Stimulated activated CD8-positive, alpha-beta memory T cell treated with anti-CD3 and anti-CD28 coated beads, Interleukin-4, amount 100 ng/mL, for 1 hour (primary cell): ENCODE data around the gene WDR33.

Experiments
- DNase-seq, 2 donors: peaks; one replicate each; pipeline ENCODE4 v3.0.0-alpha.2; 2020; ENCODE audit warnings: low read depth in 2 of 2, low spot score in 1 of 2

Gene WDR33

GRCh38 chr2:127698553-127699355 lies 112.2 kb downstream of the WDR33 start:
- no peak for DNase-seq

DNA sequence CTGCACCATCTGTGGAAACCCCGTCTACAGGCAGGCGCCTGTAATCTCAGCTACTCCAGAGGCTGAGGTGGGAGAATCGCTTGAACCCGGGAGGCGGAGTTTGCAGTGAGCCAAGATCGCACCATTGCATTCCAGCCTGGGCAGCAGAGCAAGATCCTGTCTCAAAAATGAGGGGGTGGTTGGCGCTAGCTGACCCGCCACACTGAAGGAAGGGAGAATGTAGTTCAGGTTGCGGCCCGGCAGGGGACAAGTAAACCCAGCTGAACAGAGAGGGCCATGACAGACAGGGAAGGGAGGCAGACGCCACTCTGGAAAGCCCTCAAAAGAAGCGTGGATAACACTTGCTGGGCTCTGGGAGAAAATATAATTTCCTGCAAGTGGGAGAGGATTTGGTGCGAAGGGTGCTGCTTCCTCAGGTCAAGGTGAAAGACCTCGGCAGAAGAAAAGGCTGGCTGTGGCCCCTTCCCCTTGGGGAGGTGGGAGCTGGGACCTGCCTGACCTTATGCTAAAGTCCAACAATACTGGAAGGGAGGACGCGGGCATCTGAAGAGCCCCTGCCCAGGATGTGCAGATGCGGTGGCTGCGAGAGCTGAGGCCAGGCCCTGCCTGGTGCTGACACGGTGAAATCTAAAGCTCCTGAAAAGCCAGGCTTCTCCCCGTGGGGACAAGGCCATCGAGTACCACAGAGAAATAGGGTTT lies 113.3 kb downstream of the WDR33 start:
- no peak for DNase-seq

DNA sequence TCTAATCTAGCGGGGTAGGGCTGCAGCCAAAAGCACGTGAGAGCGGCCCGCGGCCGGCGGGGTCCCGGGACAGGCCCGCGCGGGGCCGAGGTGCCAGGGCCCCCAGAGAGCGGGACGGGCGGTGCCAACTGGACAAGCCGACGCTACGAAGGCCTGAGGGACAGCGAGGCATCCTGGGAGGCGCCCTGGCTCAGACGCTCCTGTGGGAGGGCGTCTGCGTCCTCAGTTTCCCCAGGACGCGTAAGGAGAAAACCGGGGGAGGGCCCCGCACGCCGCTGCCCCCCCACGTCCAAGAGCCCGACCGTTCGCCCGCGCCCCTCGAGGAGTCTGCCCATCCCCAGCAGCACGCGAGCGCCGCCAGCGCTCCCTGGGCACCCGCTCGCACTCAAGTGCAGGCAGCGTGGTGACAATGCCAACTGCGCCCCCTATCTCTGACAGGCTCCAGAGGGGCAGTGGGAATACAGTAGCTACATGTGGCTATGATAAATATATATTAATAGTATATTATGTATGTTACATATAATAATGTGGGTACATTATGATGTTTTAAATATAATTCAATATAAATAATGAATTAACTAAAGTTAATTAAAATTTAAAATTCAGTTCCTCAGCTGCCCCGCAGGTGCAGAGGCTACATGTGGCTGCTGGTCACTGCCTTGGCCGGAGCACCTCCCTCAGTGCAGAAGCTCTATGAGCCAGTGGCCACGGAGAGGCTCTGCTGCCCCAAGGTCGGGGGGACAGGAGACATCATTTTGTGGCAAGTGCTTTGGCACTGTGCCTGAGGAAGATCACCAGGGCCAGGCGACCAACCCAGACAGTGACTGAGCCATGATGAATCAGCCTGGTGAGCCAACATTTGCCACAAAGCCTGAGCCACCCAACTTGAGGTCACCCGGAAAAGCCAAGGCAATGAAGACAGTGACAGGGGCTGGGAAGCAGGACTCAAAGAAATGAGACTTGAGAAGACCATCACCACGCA lies 115.2 kb downstream of the WDR33 start:
- DNase-seq, result peak in 1 of 2 donors; percentile 27

DNA sequence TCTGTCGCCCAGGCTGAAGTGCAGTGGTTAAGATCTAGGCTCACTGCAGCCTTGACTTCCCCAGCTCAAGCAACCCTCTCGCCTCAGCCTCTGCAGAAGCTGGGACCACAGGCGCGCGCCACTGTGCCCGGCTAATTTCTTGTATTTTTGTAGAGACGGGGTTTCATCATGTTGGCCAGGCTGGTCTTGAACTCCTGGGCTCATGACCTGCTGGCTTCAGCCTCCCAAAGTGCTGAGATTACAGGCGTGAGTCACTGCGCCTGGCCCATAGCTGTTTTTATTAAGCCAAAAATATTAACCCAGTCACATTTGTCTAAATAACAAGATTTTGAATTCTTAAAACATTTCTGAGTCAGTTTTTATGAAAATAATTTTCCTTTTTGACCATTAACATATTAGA lies 116.0 kb downstream of the WDR33 start:
- no peak for DNase-seq

DNA sequence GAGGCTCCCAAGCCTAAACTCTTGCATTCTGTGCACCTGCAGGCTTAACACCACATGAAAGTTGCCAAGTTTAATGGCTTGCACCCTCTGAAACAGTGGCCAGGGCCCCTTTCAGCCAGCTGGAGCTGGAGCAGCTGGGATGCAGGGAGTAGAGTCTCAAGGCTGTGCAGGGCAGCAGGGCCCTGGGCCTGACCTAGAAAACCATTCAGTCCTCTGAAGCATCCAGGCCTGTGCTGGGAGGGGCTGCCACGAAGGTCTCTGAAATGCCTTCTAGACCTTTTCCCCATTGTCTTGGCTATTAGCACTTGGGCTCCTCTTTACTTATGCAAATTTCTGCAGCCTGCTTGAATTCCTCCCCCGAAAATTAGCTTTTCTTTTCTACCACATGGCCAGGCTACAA lies 120.3 kb downstream of the WDR33 start:
- no peak for DNase-seq

GRCh38 chr2:127688405-127688804 lies 122.6 kb downstream of the WDR33 start:
- DNase-seq, result no peak

- DNase-seq, result no peak
These were observed 125.4 kb downstream of the WDR33 start for GRCh38 chr2:127685410-127686080.

DNA sequence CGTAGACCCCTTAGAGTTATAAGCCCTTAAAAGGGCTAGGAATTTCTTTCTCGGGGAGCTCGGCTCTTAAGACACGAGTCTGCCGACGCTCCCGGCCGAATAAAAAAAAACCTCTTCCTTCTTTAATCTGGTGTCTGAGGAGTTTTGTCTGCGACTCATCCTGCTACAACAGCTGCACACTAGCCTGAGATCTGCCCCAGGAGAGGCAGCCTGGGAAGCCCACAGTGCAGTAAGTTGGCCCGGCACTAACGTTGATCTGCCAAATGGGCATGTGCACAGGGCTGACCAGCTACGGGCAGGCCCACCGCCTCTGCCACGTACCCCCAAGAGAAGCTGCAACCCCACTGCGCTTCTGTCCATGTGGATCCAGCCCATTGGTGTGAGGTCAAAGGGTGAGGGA lies 127.2 kb downstream of the WDR33 start:
- no peak for DNase-seq

- no peak for DNase-seq
These were observed 127.9 kb downstream of the WDR33 start for GRCh38 chr2:127683056-127683455.

- DNase-seq, result no peak
These were observed 128.8 kb downstream of the WDR33 start for GRCh38 chr2:127681976-127682857.

DNA sequence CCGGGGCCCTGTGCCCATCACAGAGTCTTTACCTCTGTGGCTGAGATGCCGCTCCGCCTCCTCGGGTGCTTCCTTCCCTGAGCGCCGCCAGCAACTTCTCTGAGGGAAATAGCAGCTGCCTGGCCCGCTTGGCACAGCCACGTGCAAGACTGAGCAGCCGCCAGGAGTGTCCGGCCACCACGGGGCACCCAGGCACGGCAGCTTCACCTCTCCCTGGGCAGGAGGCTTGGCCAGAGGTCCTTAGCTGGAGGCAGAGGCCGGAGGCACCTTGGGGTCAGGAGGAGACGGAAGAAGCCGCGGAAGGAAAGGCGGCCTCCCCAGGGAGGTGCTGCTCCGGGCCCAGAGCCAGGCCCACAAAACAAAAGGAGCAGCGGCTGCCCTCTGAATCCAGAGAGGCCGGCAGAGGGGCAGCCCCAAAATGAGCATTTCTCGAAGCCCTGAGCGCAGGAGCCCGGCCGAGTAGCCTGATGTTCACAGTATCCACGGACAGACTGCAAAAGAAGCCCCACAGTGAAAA lies 129.6 kb downstream of the WDR33 start:
- no peak for DNase-seq

- no peak for DNase-seq
These were observed 130.2 kb downstream of the WDR33 start for GRCh38 chr2:127680706-127681287.

DNA sequence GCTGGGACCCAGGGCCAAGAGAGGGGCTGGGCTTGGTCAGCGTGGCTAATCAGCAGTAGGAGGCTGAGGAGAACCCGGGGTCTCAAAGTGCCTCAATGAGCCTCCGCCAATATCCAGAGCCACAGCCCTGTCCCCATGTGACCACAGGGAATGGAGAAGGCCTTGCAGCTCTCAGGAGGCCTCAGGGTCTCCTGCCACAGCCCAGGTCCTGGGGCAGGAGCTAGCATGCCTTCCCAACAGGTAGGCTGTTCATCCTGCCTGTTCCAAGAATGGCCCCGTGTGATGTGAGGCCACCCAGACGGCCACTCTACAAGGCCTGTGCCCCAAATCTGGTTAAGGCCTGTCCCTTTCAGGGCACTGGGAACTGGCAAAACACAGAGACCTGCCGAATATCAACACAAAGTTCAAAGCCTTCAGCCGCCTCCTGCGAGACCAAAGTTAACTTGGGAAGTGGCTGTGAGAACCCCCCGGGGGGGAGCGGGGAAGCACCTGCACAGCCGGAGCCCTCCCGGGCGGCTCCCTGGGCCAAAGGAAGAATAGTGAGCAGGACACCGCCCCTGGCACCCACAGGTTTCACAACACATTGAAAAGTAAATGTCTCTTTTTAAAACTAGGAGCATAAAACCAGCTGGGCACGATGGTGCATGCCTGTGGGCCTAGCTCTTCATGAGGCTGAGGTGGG lies 131.2 kb downstream of the WDR33 start:
- DNase-seq, result no peak

DNA sequence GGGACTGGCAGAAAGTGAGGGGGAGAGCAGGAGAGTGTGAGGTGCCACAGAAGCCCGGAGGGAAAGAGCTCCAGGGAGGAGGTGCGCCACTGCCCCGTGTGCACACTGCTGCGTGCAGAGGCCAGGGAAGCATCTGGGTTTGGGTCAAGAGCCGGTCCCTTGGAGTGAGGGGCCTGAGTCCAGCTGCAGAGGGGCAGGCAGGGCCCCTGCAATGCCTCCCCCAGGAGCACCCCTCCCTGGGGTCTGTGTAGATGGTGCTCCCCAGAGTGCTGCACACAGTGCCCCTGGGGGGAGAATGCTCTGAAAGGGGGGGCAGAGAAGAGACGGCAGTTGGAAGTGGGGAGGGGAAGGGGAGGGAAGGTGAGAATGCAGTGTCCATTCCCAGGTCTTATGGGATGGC lies 132.0 kb downstream of the WDR33 start:
- no peak for DNase-seq

- DNase-seq, result no peak
These were observed 132.4 kb downstream of the WDR33 start for GRCh38 chr2:127678531-127678930.

GRCh38 chr2:127676906-127677305 lies 134.1 kb downstream of the WDR33 start:
- no peak for DNase-seq

- no peak for DNase-seq
These were observed 135.4 kb downstream of the WDR33 start, which contains the start of gene LIMS2 for GRCh38 chr2:127675331-127676261. TSS of gene LIMS2 (minus strand) at chr2:127675530. CDS start at chr2:127675024, 506 bp downstream.
